Right kidney (tissue), 1 donor: ENCODE data around the gene IFT172.
A peak's percentile ranks its signal among the peaks of the same experiment; 100 is the strongest.
"Not testable (repeated sequence)": the region's sequence is repeated elsewhere in the genome, so short reads cannot be mapped to it uniquely, and the experiment has no call there.

Experiments
- DNase-seq: peaks from one replicate; pipeline ENCODE4 v3.0.0-alpha.2; 2016

IFT172 gene

GRCh38 chr2:27428213-27428977 lies 61.1 kb downstream of the IFT172 start, which contains the start of gene NRBP1:
NRBP1 (plus strand) TSS chr2:27428631; CDS start chr2:27433274, 4,643 bp downstream.
- DNase-seq, result peak; percentile 99

- DNase-seq, result no peak
Measured at GRCh38 chr2:27427863-27428212, 61.7 kb downstream of the IFT172 start.

- DNase-seq, result not testable (repeated sequence)
Measured at GRCh38 chr2:27425039-27425438, 64.5 kb downstream of the IFT172 start.

- DNase-seq, result no peak
Measured at GRCh38 chr2:27422958-27423357, 66.6 kb downstream of the IFT172 start.

GRCh38 chr2:27421660-27422250 lies 67.8 kb downstream of the IFT172 start:
- DNase-seq, result no peak

GRCh38 chr2:27420996-27421395 lies 68.5 kb downstream of the IFT172 start:
- no peak for DNase-seq

- no peak for DNase-seq
Measured at GRCh38 chr2:27416151-27416550, 73.4 kb downstream of the IFT172 start.

- DNase-seq, result no peak
Measured at GRCh38 chr2:27412419-27413152, 77.0 kb downstream of the IFT172 start.

GRCh38 chr2:27409321-27410073 lies 80.0 kb downstream of the IFT172 start, which contains the start of gene PPM1G:
PPM1G (minus strand) TSS chr2:27409591; CDS start chr2:27409422, 169 bp downstream.
- DNase-seq, result peak; percentile 94

- DNase-seq, result no peak
Measured at GRCh38 chr2:27408601-27409320, 80.8 kb downstream of the IFT172 start.

- DNase-seq, result peak; percentile 28
Measured at GRCh38 chr2:27407798-27408491, 81.6 kb downstream of the IFT172 start.

- DNase-seq, result no peak
Measured at GRCh38 chr2:27400348-27401135, 89.0 kb downstream of the IFT172 start.

GRCh38 chr2:27398962-27399361 lies 90.6 kb downstream of the IFT172 start:
- no peak for DNase-seq
